ENCODE measurements around the gene TMEM238.

Gene TMEM238

GRCh38 chr19:55376241-55376933 is 7.7 kb downstream of the TMEM238 start, which contains the start of gene TMEM190:
TMEM190 (plus strand) TSS chr19:55376826; CDS start chr19:55376854, 28 bp downstream.
- DNase-seq: no peak

GRCh38 chr19:55373993-55374757 is 9.9 kb downstream of the TMEM238 start:
- DNase-seq: no peak

GRCh38 chr19:55373306-55373992 is 10.6 kb downstream of the TMEM238 start:
- no peak for DNase-seq

DNA sequence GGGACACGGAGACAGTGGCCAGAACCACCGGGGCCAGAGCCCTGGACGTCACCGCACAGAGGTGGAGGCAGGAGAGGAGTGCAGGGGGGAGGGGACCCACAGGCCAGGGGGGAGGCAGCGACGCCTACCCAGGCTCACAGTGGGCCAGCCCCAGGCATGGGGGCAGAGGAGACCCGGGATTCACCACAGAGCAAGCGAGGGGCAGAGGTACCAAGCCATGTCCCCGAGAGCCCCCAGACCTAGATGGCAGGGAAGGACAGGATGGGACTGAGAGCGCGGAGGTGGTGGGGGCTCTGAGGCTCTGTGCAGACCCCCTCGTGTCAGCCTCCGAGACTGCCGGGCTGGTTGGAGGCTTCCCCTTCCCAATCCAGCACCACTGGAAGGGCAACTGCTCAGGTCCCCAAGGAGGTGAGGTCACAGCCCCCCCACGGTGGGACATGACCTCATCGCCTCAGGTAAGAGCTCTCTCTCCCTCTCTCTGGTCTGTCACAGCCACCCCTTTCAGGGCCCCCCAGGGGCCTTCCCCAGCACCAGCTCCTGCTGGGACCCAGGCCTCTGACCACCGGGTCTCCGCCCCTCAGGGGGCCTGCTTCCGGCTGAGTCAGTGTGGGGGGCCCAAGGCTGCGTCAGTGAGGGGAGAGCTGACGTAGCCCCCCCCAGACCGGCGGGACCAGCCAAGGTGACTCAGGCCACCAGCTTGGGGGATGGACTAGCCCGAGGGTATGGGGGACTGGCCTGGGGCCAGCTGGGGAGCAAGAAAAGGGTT is 11.6 kb downstream of the TMEM238 start:
- DNase-seq: no peak

DNA sequence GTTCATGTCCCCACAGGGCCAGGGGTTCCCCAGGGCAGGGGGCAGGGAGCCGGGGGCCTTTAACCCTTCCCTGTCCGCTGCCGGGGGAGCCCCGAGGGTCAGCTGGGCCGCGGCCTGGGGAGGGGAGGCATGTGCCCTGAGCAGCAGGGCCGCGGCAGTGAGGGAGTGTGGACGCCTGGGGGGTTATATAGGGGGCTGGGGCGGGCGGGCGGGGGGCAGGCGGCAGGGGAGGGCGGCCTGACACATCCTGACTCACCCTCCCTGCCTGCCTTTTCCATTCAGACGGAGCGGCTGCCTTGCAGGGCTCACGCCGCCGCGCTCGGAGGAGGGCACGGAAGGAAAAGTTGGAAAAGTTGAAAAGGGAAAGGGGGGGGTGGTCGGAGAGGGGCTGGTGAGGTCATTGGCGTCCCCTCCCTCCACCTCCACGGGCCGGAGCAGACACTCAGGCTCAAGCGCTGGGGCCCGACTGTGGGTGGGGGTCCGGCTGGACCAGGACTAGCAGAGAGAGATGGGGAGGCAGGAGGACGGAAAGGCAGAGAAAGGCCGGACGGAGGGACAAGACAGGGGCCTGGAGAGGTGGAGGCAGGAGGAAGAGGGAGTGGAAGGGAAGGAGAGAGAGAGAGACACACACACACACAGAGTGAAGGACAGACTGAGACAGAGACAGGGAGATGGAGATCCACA is 13.6 kb downstream of the TMEM238 start, which contains the start of gene IL11:
TSS of gene IL11 (minus strand) at position 159 of the 684 bp plus-strand sequence. CDS start at position 6, 153 bp downstream.
- DNase-seq: no peak

- peak; percentile 24 for DNase-seq
These were observed 14.3 kb downstream of the TMEM238 start for GRCh38 chr19:55369653-55370304.

GRCh38 chr19:55368701-55369563 is 15.2 kb downstream of the TMEM238 start:
- no peak for DNase-seq

- DNase-seq: no peak
These were observed 16.0 kb downstream of the TMEM238 start for GRCh38 chr19:55368106-55368505.

DNA sequence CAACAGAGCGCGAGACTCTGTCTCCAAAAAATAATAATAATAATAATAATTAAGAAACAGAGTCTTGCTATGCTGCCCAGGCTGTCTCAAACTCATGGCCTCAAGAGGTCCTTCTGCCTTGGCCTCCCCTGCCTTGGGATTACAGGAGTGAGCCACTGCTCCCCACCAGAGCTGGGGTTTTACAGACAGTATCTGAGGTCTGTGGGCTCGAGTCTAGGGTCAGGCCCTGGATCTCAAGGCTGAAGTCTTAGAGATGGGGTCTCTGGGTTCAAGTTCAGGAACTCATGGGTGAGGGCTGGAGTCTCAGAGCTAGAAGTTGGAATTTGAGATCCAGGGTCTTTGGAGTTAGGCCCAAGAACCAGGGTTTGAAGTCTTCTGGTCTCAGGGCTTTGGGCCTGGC is 17.3 kb downstream of the TMEM238 start:
- no peak for DNase-seq

GRCh38 chr19:55365964-55366363 is 18.1 kb downstream of the TMEM238 start:
- DNase-seq: no peak

DNA sequence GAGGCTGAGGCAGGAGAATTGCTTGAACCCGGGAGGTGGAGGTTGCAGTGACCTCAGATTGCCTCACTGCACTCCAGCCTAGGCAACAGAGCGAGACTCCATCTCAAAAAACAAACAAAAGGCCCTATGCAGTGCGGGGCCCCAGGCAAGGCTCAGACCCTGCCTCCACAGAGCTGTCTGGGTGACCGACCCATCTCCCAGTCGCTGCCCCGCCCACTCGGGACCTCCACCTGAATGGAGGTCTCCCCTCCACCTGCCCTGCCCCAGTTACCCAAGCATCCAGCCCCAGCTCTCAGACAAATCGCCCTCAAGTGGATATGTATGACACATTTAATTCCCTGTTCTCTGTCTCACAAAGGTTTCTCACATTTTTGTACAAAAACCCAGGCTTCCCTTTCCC is 18.8 kb downstream of the TMEM238 start:
- no peak for DNase-seq

DNA sequence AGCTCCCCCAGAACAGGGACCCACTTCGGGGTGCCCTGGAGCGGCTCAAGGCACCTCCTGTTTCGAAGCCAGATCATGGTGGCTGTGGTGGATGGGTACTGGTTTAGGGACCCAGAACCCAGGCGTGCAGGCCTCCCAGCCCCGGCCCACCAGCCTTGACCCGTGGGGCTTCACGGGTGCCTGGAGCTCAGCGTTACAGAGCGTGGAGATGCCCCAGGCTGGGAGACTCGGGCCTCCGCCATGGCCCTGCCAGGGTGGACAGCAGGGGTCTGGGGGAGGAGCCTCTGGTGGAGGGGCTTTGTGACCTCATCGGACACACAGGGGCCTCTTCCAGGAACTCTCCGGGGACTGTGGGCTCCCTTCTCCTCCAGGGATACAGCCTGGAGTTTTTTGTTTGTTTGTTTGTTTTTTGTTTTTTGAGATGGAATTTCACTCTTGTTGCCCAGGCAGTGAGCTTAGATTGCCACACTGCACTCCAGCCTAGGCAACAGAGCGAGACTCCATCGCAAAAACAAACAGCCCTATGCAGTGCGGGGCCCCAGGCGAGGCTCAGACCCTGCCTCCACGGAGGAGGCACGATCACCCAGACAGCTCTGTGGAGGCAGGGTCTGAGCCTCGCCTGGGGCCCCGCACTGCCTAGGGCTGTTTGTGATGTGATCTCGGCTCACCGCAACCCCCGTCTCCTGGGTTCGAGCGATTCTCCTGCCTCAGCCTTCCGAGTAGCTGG is 20.9 kb downstream of the TMEM238 start, which contains the start of gene GARIN5B:
TSS of gene GARIN5B (minus strand) at position 271 of the 727 bp plus-strand sequence. CDS start at position 77, 194 bp downstream.
- DNase-seq: no peak

GRCh38 chr19:55362174-55362989 is 21.7 kb downstream of the TMEM238 start:
- no peak for DNase-seq

DNA sequence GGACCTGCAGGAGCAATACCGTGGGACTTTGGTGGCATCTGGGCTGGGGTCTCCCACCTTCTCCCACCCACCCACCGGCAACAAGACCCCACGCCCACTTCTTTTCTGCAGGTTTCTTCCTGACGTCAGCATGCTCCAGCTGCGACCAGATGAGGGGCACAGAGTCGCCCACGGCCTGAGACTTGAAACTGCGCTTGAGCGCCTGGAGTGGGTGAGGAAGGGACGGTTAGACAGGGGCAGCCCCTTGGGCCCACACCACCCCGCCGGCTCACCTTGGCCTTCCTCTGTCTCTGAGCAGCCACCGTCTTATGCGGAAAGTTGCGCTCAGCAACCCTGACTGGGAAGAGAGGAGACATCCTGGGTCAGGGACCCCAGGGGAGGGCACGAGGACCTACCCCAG is 23.2 kb downstream of the TMEM238 start:
- DNase-seq: no peak

DNA sequence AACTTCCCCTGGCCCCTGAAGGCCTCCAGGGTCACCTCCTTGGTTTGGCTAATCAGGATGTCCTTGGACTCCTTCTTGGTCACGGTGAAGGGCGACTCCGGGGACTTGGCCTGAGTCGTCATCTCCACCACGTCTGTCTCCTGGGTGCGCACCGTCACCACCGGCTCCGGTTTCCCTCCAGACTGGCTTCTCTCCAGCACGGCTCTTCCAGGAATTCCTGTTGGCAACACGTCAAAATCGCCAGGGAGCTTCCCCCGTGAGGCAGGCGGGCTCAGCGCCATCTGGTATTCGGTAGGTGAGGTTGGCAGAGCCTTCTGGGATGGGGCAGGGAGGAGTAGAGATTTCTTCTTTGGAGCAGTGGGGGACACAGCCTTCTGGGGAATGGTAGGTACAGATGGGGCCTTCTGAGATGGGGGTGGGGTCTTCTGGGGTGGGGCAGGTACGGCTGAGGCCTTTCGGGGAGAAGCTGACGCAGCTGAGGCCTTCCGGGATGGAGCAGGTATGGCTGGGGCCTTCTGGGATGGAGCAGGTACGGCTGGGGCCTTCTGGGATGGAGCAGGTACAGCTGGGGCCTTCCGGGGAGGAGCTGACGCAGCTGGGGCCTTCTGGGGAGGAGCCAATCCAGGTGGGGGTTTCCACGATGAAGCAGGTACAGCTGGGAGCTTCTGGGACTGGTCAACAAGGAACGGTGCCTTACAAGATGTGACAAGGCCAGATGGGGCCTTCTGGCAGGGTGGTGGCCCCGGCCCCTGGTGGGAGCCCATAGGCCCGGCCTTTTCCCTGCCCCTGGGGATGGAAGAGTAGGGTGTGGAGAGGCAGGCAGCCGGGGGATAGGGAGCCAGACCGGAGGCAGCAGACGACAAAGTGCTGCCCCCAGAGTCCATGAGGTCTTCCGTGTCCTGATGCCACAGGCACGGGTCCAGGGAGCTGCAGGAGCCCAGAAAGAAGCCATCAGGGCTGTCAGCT is 24.9 kb downstream of the TMEM238 start:
- DNase-seq: no peak

DNA sequence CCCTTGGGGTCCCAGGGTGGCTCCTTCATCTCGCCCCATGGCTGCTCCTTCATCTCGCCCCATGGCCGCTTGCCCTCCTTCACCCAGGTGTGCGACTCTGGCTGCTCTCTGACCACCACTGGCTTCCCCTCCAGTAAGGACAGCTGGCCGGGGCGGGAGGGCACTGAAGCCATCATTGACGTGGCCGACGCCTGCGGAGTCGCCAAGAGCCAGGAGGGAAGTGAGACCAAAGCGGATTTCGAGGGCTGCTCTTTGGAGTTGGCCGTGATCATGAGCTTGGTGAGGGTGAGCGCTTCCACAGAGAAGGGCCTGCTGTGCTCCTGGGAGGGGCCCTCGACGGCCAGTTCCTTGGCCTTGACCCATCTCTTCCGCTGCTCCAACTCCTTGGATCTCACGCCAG is 25.6 kb downstream of the TMEM238 start:
- DNase-seq: no peak

- no peak for DNase-seq
These were observed 28.8 kb downstream of the TMEM238 start for GRCh38 chr19:55355213-55355821.
